ENCODE results near the gene PARD3.

PARD3 gene

GRCh38 chr10:34203966-34204630, 611.0 kb downstream of the PARD3 start:
- no peaks in the 10 kb centered on the region for H4K20me1 ChIP-seq (ENCODE audit: insufficient read depth)
- no peak for TF ChIP-seq CTCF (conservative IDR thresholded peaks at IDR 0.05; ENCODE audit: low read depth, low read length)
- no peaks in the 10 kb centered on the region for H3K36me3 ChIP-seq (ENCODE audit: insufficient read depth)
- H3K9ac ChIP-seq, result no peak overlapping the region
- H3K4me3 ChIP-seq (IDR thresholded peaks at IDR 0.05; ENCODE audit: insufficient read depth, low read depth, low read length), result no peak overlapping the region
- H3K79me2 ChIP-seq (ENCODE audit: insufficient read depth, low read depth), result no peaks in the 10 kb centered on the region
- no peaks in the 10 kb centered on the region for H3K27me3 ChIP-seq (ENCODE audit: insufficient read depth, low read depth)
- H3K27ac ChIP-seq, result no peak overlapping the region
- no peak overlapping the region for H3K4me2 ChIP-seq
- H2AFZ ChIP-seq (ENCODE audit: low read depth), result no peak overlapping the region
- H3K4me1 ChIP-seq (ENCODE audit: low read depth, poor library complexity, severe bottlenecking), result no peaks in the 10 kb centered on the region

GRCh38 chr10:34200355-34200901, 614.7 kb downstream of the PARD3 start:
- Histone ChIP-seq H3K27ac (no peak overlapping the region), H3K4me3 (IDR thresholded peaks at IDR 0.05; ENCODE audit: insufficient read depth, low read depth, low read length) (no peak overlapping the region), H3K4me2 (no peak overlapping the region), H3K4me1 (ENCODE audit: low read depth, poor library complexity, severe bottlenecking) (no peaks in the 10 kb centered on the region), H3K27me3 (ENCODE audit: insufficient read depth, low read depth) (no peaks in the 10 kb centered on the region), H3K79me2 (ENCODE audit: insufficient read depth, low read depth) (no peaks in the 10 kb centered on the region), H3K36me3 (ENCODE audit: insufficient read depth) (no peaks in the 10 kb centered on the region), H2AFZ (ENCODE audit: low read depth) (no peak overlapping the region), H3K9ac (no peak overlapping the region), H4K20me1 (ENCODE audit: insufficient read depth) (no peaks in the 10 kb centered on the region)
- no peak for TF ChIP-seq CTCF (conservative IDR thresholded peaks at IDR 0.05; ENCODE audit: low read depth, low read length)

GRCh38 chr10:34198953-34199352, 616.1 kb downstream of the PARD3 start:
- no peaks in the 10 kb centered on the region for H3K79me2 ChIP-seq (ENCODE audit: insufficient read depth, low read depth)
- no peaks in the 10 kb centered on the region for H3K4me1 ChIP-seq (ENCODE audit: low read depth, poor library complexity, severe bottlenecking)
- H3K4me3 ChIP-seq (IDR thresholded peaks at IDR 0.05; ENCODE audit: insufficient read depth, low read depth, low read length), result no peak overlapping the region
- TF ChIP-seq CTCF (conservative IDR thresholded peaks at IDR 0.05; ENCODE audit: low read depth, low read length), result no peak
- H3K36me3 ChIP-seq (ENCODE audit: insufficient read depth), result no peaks in the 10 kb centered on the region
- no peak overlapping the region for H3K4me2 ChIP-seq
- H3K27ac ChIP-seq, result no peak overlapping the region
- no peak overlapping the region for H2AFZ ChIP-seq (ENCODE audit: low read depth)
- no peak overlapping the region for H3K9ac ChIP-seq
- no peaks in the 10 kb centered on the region for H4K20me1 ChIP-seq (ENCODE audit: insufficient read depth)
- H3K27me3 ChIP-seq (ENCODE audit: insufficient read depth, low read depth), result no peaks in the 10 kb centered on the region

- Histone ChIP-seq H3K4me1 (ENCODE audit: low read depth, poor library complexity, severe bottlenecking) (no peaks in the 10 kb centered on the region), H3K27ac (no peak overlapping the region), H4K20me1 (ENCODE audit: insufficient read depth) (no peaks in the 10 kb centered on the region), H2AFZ (ENCODE audit: low read depth) (no peak overlapping the region), H3K36me3 (ENCODE audit: insufficient read depth) (no peaks in the 10 kb centered on the region), H3K4me2 (no peak overlapping the region), H3K27me3 (ENCODE audit: insufficient read depth, low read depth) (no peaks in the 10 kb centered on the region), H3K79me2 (ENCODE audit: insufficient read depth, low read depth) (no peaks in the 10 kb centered on the region), H3K9ac (no peak overlapping the region), H3K4me3 (IDR thresholded peaks at IDR 0.05; ENCODE audit: insufficient read depth, low read depth, low read length) (no peak overlapping the region)
- no peak for TF ChIP-seq CTCF (conservative IDR thresholded peaks at IDR 0.05; ENCODE audit: low read depth, low read length)
Measured at GRCh38 chr10:34196058-34196433, 619.0 kb downstream of the PARD3 start.

Measured in KMS-11 (cell line).